Testis (tissue), 3 donors: ENCODE data around the gene DUS3L. TPM values are rescaled to one million over a fixed set of nuclear protein-coding genes. Genes with fewer than 3 reads are reported as not detected.

ENCODE experiments used
- DNase-seq: peaks from one replicate; pipeline ENCODE4 v3.0.0-alpha.2; 2019
- H3K27ac ChIP-seq, 2 donors: fragments of 200-600 bp; sonication (generic); one replicate each; pipeline ENCODE4 v1.5.1; 2019
- H3K27me3 ChIP-seq: fragments of 200-600 bp; sonication (generic); one replicate; pipeline ENCODE4 v1.5.1; 2019
- H3K36me3 ChIP-seq: fragments of 200-600 bp; sonication (generic); one replicate; pipeline ENCODE4 v1.5.1; 2017; ENCODE audit warnings: low read depth; ENCODE audit errors: missing control alignments
- H3K4me1 ChIP-seq: fragments of 200-600 bp; sonication (generic); one replicate; pipeline ENCODE4 v1.5.1; 2019
- H3K4me3 ChIP-seq, 2 donors: fragments of 200-600 bp; sonication (generic); one replicate each; pipeline ENCODE4 v1.5.1; 2017 to 2019
- H3K9me3 ChIP-seq: fragments of 200-600 bp; sonication (generic); one replicate; pipeline ENCODE4 v1.5.1; 2017
- CTCF ChIP-seq, 3 experiments: fragments of 450-650 bp in 2 of 3; fragments of 200-600 bp in 1 of 3; sonication (generic) in 1 of 3; IDR thresholded peaks; one replicate each; pipeline ENCODE4 v1.5.1; 2016 to 2019; ENCODE audit warnings: antibody characterized with exemption in 3 of 3, mild to moderate bottlenecking in 2 of 3, moderate library complexity in 1 of 3
- POLR2A ChIP-seq: fragments of 450-650 bp; IDR thresholded peaks from one replicate; pipeline ENCODE4 v1.6.1; 2017; ENCODE audit warnings: antibody characterized with exemption, mild to moderate bottlenecking, moderate library complexity
- WGBS, 2 donors: methylation state at CpG; one replicate each; pipeline ENCODE4 v1.1.5; 2018; 5-methylcytosine and 5-hydroxymethylcytosine counted together
- intact Hi-C: fragments of 100-400 bp; cut with DNase I; formaldehyde crosslinking; loops from one replicate; pipeline ENCODE4 v1.15.1; 2023; ENCODE audit warnings: low total_unique reads
- polyA plus RNA-seq: library from polyadenylated mRNA; stranded (reverse); fragments of 350-450 nt; fragmentation: Illumina TruSeq; extraction: RNeasy Lipid Tissue Mini Kit (QIAGEN cat#74804); gene quantifications from one replicate; pipeline ENCODE4 v1.2.3, GENCODE V29; 2014; ENCODE audit warnings: low read depth, low replicate concordance; ENCODE audit not compliant: insufficient read depth
- total RNA-seq, 2 donors: library from RNA; depleted of rRNA; stranded (reverse); fragments of >200 nt; gene quantifications; one replicate each; pipeline ENCODE4 v1.2.3, GENCODE V29; 2016

Gene DUS3L
- total and polyA plus RNA-seq, 3 donors from 2014 or later: 75.6 to 114 (median 92.2) TPM

- Histone ChIP-seq H3K27me3 (no peaks in the 10 kb centered on the region), H3K4me3 (no peak overlapping the region), H3K9me3 (no peaks in the 10 kb centered on the region), H3K36me3 (no peaks in the 10 kb centered on the region), H3K27ac (no peak overlapping the region), H3K4me1 (peaks cover 6% of the 10 kb centered on the region)
- 92 to 93% methylated on average over 23 to 39 of the region's 39 CpGs for WGBS, 2 donors
- DNase-seq: no peak
- no peak for TF ChIP-seq POLR2A
- no peak for TF ChIP-seq CTCF (IDR thresholded peaks at IDR 0.05)
- intact Hi-C loops: loop anchor here (10.0 kb wide), 1 partner anchor 117 kb away; the partner anchor contains the start of genes NDUFA11 and VMAC
These were observed 3.4 kb downstream of the DUS3L start for GRCh38 chr19:5787409-5788182.

GRCh38 chr19:5786593-5787408, 4.2 kb downstream of the DUS3L start:
- Histone ChIP-seq H3K4me1 (peaks cover 6% of the 10 kb centered on the region), H3K9me3 (no peaks in the 10 kb centered on the region), H3K27ac (no peak overlapping the region), H3K27me3 (no peaks in the 10 kb centered on the region), H3K36me3 (no peaks in the 10 kb centered on the region), H3K4me3 (no peak overlapping the region)
- DNase-seq: no peak
- TF ChIP-seq CTCF (IDR thresholded peaks at IDR 0.05) (no peak), POLR2A (no peak)
- 88 to 89% methylated on average over 42 to 44 of the region's 44 CpGs for WGBS, 2 donors
- intact Hi-C loops: loop anchor here (10.0 kb wide), 1 partner anchor 118 kb away; the partner anchor contains the start of genes NDUFA11 and VMAC

DNA sequence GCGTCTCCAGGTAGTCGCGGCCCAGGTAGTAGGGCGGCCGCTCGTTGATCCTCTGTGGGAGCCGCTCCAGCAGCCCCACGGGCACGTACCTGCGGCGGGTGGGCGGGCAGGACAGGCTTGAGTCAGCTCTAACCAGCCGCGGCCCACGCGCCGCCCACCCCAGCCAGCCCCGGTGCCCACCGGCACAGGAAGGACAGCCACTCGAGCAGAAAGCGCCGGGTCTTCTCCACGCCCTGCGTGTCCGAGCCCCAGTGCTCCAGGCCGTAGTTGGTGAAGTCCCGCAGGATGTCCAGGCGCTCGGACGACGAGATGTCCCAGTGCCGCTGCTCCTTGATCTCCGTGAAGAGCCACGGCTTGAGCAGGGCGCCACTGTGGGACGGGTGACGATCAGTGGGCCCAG, 5.5 kb downstream of the DUS3L start:
- Histone ChIP-seq H3K36me3 (no peaks in the 10 kb centered on the region), H3K9me3 (no peaks in the 10 kb centered on the region), H3K27me3 (no peaks in the 10 kb centered on the region), H3K27ac (no peak overlapping the region), H3K4me3 (no peak overlapping the region), H3K4me1 (peaks cover 6% of the 10 kb centered on the region)
- WGBS, 2 donors: 91 to 92% methylated on average over 25 to 37 of the region's 37 CpGs
- DNase-seq: no peak
- TF ChIP-seq CTCF (IDR thresholded peaks at IDR 0.05) (no peak), POLR2A (no peak)
- intact Hi-C loops: loop anchor here (10.0 kb wide), 1 partner anchor 119 kb away; the partner anchor contains the start of genes NDUFA11 and VMAC

GRCh38 chr19:5784581-5785147, 6.3 kb downstream of the DUS3L start, which contains the start of gene PRR22:
TSS of gene PRR22 (minus strand) at chr19:5784746. CDS start at chr19:5784660, 86 bp downstream.
- WGBS, 2 donors: 83 to 89% methylated on average over 4 to 14 of the region's 15 CpGs
- TF ChIP-seq POLR2A: no peak
- no peak for TF ChIP-seq CTCF (IDR thresholded peaks at IDR 0.05)
- Histone ChIP-seq H3K4me1 (no peaks in the 10 kb centered on the region), H3K27ac (no peak within 1 kb of the TSS), H3K9me3 (no peaks in the 10 kb centered on the region), H3K27me3 (no peaks in the 10 kb centered on the region), H3K4me3 (no peak within 1 kb of the TSS), H3K36me3 (no peaks in the 10 kb centered on the region)
- no peak for DNase-seq
- intact Hi-C loops: loop anchor here (10.0 kb wide), 1 partner anchor 120 kb away; the partner anchor contains the start of genes NDUFA11 and VMAC
